Fibroblast of the conjunctiva (primary cell): ENCODE results near the gene LAMA5.
A peak's percentile ranks its signal among the peaks of the same experiment; 100 is the strongest.

ENCODE experiments used
- DNase-seq: peaks from one replicate; pipeline ENCODE4 v3.0.0-alpha.2; 2010; ENCODE audit warnings: low read depth

LAMA5 gene

DNA sequence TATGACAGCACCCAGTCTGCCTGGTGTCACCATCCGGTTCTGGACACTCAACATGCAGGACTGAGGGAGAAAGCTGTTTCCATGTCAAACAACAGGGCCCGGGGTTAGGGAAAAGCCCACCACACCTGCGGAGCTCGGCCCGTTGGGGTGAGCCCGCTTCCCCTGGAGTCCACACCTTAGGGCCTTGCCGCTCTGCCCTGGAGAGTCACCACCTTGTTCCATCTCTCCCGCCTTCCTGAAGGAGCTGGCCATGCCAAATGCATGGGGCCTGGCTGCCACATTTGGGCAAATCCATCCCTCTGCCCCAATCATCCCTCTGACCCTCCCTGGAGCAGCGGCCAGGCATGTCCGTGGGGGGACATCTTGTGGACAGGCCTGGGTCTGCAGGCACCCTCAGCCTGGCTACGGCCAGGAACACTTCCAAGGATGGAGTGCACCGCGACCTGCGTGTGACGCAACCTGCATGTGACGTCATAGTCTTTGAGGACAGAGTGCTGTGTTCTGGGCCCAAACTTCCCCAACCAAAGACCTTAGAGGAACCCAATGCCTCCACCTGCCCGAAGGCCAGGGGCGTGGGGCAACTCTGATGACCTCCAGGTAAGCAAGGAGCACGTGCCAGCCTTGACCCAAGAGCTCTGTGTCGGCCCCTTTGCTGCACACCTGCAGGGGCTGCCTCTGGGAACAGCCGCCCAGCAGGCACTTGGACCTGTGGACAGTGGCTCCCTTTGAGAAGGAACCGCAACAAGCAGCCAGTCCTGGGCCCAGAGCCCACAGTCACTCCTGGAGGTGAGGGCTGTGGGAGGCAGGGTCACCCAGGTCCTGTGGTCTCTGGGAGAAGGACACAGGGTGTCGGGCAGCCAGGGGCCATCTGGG, 38.2 kb upstream of the LAMA5 start:
- DNase-seq: peak; percentile 42

DNA sequence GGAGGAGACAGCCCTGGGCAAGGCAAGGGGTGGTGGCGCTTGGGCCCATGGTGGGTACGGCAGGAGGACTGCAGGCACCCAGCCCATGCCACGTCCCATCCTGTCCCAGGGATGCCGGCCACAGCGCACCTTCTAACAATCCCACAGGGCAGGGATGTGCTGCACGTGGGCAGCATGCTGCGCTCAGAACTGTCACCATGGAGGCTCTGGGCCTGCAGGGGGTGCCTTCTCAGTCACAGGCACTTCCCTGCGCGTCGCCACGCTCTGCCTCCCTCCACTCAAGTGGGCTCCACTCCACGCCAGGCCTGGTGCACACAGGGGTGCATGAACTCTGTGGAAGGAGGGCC, 37.6 kb upstream of the LAMA5 start:
- no peak for DNase-seq

DNA sequence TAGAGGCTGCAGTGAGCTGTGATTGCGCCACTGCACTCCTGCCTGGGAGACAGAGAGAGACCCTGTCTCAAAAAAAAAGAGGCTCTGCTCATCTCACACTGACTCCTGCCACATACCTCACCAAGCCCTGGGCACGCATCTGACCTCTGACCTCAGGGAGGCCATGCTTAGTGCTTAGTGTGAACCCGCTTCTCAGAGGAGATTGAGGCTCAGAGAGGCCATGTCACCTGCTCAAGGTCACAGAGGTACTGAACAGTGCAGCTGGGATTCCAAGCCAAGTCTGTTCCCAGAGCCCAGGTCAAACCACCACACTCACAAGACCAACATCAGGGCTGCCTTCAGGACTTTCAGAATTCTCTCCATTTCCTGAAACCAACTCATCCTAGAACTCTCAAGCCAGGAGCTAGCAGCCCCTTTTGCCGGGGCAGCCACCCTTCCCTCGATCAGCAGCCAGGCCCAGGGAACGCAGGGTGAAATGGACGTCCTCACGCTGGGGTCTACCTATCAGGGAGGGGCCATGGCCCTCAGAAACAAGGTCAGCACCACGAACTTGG, 37.1 kb upstream of the LAMA5 start:
- DNase-seq: no peak

DNA sequence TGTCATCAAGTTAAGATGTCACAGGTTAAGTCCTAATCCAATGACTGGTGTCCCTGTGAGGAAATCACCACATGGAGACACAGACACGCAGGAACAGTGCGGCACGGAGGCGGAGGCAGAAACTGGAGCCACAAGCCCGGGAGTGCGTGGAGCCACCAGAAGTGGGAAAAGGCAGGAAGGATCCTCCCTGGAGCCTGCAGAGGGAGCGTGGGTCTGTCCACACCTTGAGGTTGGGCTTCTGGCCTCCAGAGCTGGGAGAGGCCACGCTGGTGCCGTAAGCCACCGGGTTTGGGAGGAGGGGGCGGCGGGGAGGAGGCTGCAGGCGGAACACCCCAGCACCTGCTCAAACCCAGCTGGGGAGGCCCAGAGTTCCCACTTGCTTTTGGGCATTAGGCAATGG, 36.2 kb upstream of the LAMA5 start:
- DNase-seq: no peak

DNA sequence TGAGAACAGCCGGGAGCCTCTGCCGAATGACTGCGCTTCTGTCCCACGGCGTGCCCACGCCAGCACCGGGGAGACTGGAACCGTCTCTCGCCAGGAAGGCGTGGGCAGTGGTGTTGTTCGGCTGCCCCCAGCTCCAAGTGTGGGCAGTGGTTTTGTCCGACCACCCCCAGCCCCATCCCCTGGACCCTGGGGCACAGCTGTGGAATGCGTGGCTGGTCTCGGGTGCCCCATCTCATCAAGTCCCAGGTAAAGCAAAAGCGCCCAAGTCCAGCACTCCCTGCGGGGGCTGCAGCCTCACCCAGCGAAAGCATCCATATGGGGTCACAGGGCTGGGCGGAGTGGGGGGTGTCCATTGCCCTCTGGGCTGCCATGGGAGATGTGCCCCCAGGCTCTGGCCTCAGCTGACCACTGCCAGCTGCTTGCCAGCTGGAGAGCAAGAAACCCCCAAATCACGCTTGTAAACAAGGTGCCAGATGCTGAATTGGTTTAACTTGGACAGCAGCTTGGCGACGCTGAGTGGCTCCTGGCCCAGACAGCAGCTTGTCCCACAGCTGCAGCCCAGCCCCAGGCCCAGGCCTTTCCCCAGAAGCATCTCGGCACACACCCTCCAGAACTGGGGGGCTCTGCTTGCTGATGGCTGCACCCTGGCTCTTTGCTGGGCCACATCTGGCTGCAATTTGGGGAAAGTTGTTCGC, 35.5 kb upstream of the LAMA5 start:
- no peak for DNase-seq

DNA sequence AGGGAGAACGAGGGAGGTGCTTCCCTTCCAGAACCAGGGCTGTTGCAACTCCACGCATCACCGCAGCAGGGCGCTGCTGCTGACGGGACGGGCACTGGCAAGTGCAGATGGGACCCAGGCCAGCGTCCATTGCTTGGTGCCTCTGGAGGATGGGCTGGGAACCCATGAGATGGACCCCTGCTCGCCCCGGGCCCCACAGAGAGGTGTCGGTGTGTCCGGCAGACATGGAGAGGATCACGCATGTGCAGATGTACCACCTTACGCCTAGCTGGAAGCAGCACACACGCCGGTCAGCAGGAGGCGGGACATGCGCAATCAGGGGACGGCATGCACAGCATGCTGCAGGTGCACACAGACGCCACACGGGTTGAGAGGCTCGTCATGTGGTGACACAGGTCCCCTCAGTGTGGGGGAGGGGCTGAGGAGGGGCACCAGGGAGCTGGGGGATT, 34.2 kb upstream of the LAMA5 start:
- DNase-seq: no peak

DNA sequence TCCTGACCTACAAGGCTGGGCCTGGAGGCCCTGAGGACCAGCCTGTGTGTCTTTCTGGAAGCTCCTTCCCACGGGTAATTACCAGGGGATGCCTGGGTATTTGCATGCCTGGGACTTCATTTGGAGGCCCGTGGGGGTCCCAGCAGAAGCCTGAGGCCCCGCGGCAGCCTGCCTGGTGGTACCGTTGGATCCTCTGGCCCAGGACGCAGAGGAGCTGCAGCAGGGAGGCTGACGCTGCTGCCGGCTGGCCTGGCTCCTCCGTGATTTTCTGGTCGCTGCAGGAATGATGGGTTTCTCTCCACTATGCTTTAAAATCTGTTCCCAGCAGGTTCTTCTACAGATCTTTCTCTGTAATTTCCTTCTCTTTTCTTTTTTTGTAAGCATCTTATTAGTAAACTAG, 33.4 kb upstream of the LAMA5 start:
- no peak for DNase-seq

DNA sequence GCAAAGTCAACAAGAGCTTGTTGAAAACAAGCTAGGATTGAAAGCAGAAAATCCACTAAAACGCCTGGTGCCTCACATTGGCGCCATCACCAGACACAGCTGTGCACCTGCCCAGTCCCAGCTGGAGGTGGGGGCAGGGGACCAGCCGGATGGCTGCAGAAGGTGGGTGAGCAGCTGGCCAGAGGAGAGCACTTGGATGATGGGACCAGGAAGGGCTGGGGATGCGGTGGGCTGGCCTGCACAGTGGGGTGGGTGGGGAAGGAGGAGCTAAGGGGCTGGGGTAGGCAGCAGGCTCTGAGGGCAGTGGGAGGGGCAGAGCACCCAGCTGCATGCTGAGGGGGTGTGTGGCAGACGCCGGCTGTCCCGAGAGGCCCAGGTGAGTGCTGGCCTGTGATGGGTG, 32.9 kb upstream of the LAMA5 start:
- DNase-seq: no peak

DNA sequence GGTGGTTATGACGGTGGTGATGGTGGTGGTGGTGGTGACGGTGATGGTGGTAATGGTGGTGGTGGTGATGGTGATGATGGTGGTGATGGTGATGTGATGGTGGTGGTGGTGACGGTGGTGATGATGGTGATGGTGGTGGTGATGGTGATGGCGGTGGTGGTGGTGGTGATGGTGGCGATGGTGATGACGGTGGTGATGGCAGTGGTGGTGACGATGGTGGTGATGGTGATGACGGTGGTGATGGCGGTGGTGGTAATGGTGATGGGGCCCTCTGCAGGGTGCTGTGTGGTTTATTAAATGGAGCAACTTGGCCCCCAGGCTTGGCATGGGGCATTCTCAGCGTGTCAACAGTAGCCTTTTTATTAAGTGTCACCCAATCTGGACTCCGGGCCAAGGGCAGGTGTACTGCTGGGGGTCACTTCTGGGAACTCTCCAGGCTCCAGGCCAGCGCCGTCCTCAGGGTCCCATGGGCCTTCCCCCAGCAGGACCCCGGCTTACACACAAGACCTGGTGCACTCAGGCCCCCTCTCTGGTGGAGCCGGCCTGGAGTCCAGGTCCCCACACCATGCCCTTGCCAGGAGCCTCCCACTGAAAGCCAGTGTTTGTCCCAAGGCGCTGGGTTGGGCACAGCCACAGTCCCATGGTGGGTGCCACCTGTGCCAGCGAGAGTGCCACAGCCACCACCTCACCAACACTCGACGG, 31.2 kb upstream of the LAMA5 start:
- no peak for DNase-seq

DNA sequence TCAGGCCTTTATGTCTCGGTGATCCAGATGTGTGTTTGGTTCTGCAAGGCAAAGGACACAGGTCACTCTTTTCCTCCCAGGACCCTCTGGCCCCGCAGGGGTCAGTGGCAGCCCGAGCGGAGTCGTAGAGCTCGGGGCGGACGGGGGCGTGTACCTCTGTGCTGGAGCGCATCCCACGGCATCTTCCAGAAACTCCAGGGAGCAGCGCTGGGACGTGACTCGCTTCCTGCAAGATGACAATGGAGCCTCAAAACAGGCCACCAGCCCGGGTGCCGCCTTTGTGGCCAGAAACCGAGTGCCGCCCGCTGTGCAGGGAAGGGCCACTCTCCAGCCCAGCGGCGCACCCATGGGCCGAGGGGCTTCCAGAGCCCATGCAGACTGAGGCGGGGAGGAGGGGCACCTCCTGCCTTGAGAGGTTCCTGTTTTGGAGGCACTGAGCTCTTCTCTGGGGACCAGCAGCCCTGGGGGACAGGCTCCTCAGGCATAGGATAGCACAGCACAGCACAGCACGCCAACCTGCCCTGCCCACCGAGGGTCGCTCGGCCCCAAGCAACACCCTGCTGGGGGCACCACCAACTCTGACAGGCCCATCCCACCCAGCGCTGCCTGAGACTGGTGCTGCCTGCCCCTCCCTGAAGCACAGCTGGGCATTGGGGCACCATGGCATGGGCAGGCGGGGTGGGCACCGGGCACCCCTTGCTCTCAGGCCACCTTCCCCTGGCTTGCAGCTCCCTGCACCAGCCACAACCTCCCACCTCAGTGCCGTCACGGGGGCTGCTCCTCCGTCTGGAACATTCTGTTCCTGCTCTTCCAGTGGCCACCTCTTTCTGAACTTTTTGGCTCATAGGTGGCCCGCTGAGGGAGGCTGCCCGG, 29.5 kb upstream of the LAMA5 start:
- DNase-seq: no peak

DNA sequence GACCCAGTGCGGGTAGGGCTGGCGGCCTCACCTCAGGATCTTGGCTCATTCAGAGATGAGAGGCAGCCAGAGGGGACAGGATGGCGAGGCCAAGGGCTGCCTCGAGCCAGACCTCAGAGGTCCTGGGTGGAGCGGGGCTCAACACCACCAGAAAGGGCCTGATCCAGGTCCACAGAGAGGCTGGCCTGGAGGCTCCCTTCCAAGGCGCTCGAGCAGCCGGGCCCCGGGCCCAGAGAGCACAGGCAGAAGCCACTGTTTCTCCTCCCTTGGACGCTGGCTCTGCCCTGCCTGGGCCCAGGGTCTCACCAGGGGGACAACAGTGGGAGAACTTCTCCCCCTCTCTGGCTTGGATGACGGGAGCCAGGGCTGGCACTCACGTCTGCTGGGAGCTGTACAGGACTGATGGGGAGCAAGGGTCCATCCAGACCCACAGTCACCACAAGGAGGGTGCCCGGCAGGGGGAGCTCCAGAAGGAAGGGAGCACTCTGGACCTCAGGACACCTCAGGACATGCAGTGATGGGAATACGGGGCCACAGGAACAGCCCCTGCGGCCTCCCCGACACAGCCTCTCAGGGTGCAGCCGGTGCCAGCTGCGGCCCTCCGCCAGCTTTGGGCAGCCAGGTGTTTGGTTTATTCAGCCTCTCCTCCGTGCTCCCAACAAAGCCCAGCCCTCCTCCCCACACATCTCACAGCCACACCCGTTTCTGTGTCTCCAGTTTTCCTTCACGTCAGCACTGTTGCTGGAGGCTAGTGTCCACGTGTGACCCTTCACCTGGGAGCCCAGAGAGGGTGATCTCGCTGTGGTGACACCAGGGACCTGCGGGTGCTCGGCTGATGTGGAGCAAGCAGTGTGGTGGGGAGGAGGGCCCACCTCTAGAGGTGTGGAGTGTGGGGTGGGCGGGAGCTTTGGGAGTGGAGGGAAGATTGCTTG, 28.5 kb upstream of the LAMA5 start:
- DNase-seq: no peak

DNA sequence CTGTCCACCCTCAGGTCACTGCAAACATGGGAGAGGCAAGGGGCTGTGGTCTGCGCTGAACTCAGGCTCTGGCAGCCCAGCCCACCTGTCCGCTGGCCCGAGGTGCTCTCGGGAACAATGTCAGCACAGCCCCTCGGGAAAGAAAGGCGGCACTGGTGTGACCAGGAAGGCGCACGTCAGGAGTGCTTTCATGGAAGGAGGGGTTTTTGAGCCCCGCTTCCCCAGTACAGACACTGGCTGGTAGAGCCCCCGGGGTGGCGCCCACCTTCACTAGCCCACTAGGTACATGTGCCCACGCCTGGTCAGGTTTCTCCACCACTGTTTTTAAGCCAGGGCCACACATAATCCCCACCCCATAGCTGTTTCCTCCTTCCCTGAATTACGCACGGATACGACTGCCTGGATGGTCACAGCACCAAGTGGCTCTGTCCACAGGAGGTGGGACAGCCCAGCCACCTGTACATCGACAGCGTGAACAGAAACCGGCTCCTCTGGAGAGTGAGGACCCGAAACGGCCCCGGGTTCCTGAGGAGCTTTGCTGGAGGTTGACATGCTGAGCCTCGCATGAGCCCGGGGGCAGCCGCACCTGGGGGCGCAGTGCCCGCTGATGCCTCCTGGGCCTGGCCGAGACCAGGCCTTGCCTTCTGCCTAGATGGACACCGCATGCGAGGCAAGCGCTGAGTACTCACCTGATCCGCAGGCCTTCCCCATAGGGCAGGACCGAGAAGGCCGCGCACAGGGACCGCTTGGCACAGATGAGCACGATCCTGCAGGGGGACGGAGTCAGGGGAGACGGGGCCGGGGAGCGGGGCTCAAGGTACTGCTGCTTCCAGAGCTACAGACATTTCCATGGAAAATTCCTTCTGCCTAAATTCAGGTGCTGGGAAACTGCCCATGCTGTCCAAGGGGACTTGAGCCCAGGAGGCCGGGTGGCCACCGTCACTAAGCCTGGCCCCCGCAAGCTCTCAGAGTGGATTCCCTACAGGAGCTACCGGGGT, 27.4 kb upstream of the LAMA5 start:
- DNase-seq: no peak

DNA sequence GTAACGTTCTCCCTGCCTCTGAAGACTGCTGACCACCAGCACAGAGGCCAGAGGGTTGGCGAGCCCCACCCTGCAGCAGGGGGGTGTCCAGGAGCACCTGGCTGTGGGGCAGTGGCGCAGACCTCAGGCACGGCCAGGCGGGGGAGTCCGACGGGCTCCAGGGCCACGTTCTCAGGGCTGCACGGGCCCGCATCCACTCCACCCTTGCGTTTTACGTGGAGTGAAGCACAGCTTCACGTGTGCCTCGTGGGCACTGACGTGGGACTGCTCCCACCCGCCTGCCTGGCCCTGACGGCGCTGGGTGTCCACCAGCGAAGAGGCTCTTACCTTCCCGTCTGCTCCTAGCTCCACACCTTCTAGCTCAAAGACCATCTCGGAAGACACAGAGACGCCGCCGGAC, 26.7 kb upstream of the LAMA5 start:
- DNase-seq: no peak

DNA sequence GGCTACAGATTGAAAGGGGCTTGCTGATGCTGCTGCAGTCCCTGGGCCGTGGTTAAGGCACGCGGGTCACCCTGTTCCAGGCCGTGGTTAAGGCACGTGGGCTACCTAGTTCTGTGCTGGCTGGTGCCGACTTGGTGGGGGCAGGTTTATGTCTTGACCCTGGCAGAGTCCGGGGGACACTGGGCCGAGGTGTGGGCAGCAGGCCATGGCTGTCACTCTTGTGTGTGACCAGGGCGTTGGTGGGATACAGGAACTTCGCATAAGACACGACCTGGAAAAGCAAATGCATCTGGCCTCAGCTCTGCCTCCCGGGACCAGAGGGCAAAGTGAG, 26.2 kb upstream of the LAMA5 start:
- no peak for DNase-seq

DNA sequence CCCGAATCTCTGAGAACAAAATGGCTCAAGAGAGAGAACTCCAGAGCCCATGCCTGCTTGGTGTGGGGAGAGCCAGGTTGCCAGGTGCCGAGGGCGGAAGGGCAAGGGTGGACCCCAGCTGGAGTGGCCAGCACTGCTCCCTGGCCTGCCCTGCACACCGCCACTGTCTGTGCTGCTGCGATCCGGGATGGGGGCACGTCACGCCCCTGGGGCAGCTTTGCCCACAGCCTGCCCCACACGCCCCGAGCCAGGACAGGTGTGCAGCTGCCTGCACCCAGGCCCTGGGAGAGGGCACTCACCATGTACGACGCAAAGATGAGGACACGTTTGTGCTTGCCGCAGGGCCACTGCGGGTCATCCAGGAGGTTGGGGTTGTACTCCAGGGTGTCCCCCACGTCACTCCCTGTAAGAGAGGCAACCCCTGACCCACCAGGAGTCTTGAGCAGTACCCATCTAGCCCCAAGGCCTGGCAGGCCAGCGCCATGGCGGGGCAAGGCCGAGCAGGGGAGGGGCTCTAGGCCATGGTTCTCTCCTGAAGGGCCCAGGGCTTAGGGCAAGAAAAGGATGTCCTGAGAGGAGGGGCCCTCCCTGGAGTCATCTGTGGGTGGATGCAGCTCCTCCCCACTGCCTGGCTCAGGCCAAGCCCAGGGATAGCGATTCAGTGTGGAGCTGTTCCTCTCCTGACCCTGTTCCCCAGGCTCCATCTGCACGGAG, 25.7 kb upstream of the LAMA5 start:
- DNase-seq: no peak

DNA sequence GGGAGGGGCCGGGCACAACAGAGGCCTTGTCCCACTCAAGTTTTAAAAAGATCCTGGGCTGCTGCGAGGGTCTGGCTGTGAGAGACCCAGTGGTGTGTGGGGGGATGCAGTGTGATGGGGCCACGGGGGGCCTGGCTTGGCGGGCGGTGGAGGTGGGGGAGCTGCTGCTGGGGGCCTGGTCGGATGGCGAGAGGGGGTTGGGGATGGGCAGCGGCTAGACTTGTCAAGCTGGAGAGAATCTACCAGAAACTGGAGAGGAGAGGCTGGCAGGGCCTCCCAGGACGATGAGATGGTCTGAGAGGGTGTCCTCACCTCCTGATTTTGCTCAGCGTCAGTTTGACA, 24.9 kb upstream of the LAMA5 start:
- DNase-seq: no peak

DNA sequence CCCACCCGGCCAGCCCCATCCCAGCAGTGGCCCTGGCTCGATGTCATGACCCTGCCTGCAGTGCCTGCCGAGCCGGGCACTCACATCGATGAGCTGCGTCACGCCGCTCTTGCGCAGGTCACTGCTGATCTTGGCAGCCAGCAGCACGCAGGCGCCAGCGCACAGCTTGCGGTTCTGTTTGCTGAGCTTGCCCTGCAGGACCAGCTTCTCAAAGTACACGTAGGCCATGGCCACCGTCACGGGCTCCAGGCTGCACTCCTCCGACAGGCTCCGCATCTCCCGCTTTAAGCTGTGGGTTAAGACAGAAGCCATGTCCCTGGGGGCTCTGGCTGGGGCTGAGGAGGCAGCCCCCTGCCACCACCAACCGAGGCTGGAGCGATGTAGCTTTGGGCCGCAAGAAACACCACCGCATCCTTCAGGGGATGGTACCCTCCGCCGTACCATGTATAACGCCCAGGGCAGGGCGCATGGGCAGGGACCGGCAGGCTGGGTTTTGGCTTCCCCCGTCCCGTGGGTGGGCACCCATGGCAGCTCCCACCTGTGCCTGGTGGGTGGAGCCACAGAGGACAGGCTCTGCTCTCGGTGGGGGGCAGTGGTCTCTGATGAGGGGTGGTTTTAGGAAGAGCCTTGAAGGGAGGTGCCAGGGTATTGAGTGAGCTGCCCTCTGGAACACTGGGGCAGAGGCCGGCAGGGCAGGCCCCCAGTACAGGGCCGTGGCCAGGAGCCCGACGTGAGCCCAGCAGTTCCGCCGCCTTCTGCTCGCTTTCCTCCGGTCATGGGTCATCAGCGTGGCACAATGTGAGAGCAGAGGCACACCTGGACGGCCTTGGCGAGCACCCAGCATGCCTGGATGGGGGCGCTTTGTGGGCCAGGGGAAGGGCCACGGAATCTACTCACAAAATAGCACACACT, 24.3 kb upstream of the LAMA5 start:
- DNase-seq: no peak
